Stimulated activated naive CD4-positive, alpha-beta T cell treated with Interleukin-2 at 50 U/mL for 16 hours (primary cell): Measurements from ENCODE around the gene NASP.

Source experiments
- DNase-seq: peaks from one replicate; lab custom pipeline; 2025; lab: John Stamatoyannopoulos, UW

NASP gene

GRCh38 chr1:45620588-45621500 is 37.0 kb downstream of the NASP start:
- DNase-seq: no peak

GRCh38 chr1:45621501-45621836 is 37.6 kb downstream of the NASP start:
- DNase-seq: no peak

GRCh38 chr1:45621895-45622523 is 38.2 kb downstream of the NASP start:
- DNase-seq: no peak

- DNase-seq: no peak
These were observed 38.9 kb downstream of the NASP start for GRCh38 chr1:45622524-45623394.

GRCh38 chr1:45623972-45624371 is 40.1 kb downstream of the NASP start, which contains the start of gene CCDC17:
TSS of gene CCDC17 (minus strand) at chr1:45624054. CDS start at chr1:45623909, 145 bp downstream.
- DNase-seq: no peak

GRCh38 chr1:45629035-45629434 is 45.2 kb downstream of the NASP start:
- DNase-seq: no peak

GRCh38 chr1:45630429-45630828 is 46.6 kb downstream of the NASP start:
- DNase-seq: no peak

GRCh38 chr1:45635211-45635610 is 51.4 kb downstream of the NASP start:
- DNase-seq: no peak

- no peak for DNase-seq
These were observed 56.5 kb downstream of the NASP start for GRCh38 chr1:45640293-45640692.

- DNase-seq: no peak
These were observed 59.5 kb downstream of the NASP start for GRCh38 chr1:45643321-45643720.

GRCh38 chr1:45643978-45644377 is 60.1 kb downstream of the NASP start:
- DNase-seq: no peak

GRCh38 chr1:45644661-45645060 is 60.8 kb downstream of the NASP start:
- no peak for DNase-seq

- DNase-seq: no peak
These were observed 63.6 kb downstream of the NASP start for GRCh38 chr1:45647248-45648021.

GRCh38 chr1:45654540-45655280 is 70.9 kb downstream of the NASP start:
- DNase-seq: no peak

- no peak for DNase-seq
These were observed 72.9 kb downstream of the NASP start for GRCh38 chr1:45656573-45657226.

GRCh38 chr1:45658171-45658570 is 74.3 kb downstream of the NASP start:
- no peak for DNase-seq

- no peak for DNase-seq
These were observed 75.4 kb downstream of the NASP start for GRCh38 chr1:45659222-45659621.

GRCh38 chr1:45660336-45660735 is 76.5 kb downstream of the NASP start:
- DNase-seq: no peak

- DNase-seq: no peak
These were observed 83.0 kb downstream of the NASP start for GRCh38 chr1:45666836-45667235.

GRCh38 chr1:45667321-45668111 is 83.7 kb downstream of the NASP start:
- DNase-seq: no peak
